Activated CD4-positive, CD25-positive, alpha-beta regulatory T cell treated with anti-CD3 and anti-CD28 coated beads, Interleukin-2, amount 50 U/mL, for 72 hours (primary cell): Measurements from ENCODE around the gene NDOR1.

Source experiments
- DNase-seq: peaks from one replicate; pipeline ENCODE4 v3.0.0; 2021

NDOR1 gene

GRCh38 chr9:137167747-137168572 lies 37.5 kb upstream of the NDOR1 start:
- no peak for DNase-seq

- no peak for DNase-seq
Observed at GRCh38 chr9:137168573-137168903, 37.0 kb upstream of the NDOR1 start.

GRCh38 chr9:137168904-137169856 lies 36.3 kb upstream of the NDOR1 start:
- no peak for DNase-seq

- DNase-seq: no peak
Observed at GRCh38 chr9:137169896-137170358, 35.6 kb upstream of the NDOR1 start, which contains the start of gene LRRC26. Gene LRRC26 (minus strand): TSS chr9:137170051. CDS start chr9:137169943, 108 bp downstream.

GRCh38 chr9:137170486-137171148 lies 34.9 kb upstream of the NDOR1 start:
- DNase-seq: no peak

GRCh38 chr9:137171149-137171900 lies 34.2 kb upstream of the NDOR1 start:
- DNase-seq: no peak

GRCh38 chr9:137172901-137173795 lies 32.4 kb upstream of the NDOR1 start:
- DNase-seq: no peak

- DNase-seq: no peak
Observed at GRCh38 chr9:137173796-137174664, 31.5 kb upstream of the NDOR1 start.

- no peak for DNase-seq
Observed at GRCh38 chr9:137174722-137175293, 30.7 kb upstream of the NDOR1 start.

GRCh38 chr9:137175345-137175961 lies 30.0 kb upstream of the NDOR1 start:
- no peak for DNase-seq

GRCh38 chr9:137176302-137177182 lies 29.0 kb upstream of the NDOR1 start:
- no peak for DNase-seq

GRCh38 chr9:137178201-137178938 lies 27.1 kb upstream of the NDOR1 start:
- no peak for DNase-seq

GRCh38 chr9:137178939-137179630 lies 26.4 kb upstream of the NDOR1 start:
- no peak for DNase-seq

GRCh38 chr9:137179761-137180160 lies 25.7 kb upstream of the NDOR1 start:
- no peak for DNase-seq

GRCh38 chr9:137180491-137180890 lies 25.0 kb upstream of the NDOR1 start:
- DNase-seq: no peak

- no peak for DNase-seq
Observed at GRCh38 chr9:137181680-137182079, 23.8 kb upstream of the NDOR1 start.

GRCh38 chr9:137182836-137183235 lies 22.7 kb upstream of the NDOR1 start:
- DNase-seq: no peak
